Gastroesophageal sphincter (tissue), 4 donors: ENCODE measurements around the gene OR13D1. TPM values are rescaled to one million over a fixed set of nuclear protein-coding genes. Genes with fewer than 3 reads are reported as not detected.
"Not testable (repeated sequence)": the region's sequence is repeated elsewhere in the genome, so short reads cannot be mapped to it uniquely, and the experiment has no call there.

ENCODE experiments used
- ATAC-seq: fragments of 150-250 bp; one replicate; pipeline ENCODE4 v1.9.1; 2016; ENCODE audit warnings: mild to moderate bottlenecking, moderate library complexity
- H3K27ac ChIP-seq, 4 donors: fragments of 200-600 bp; sonication (generic) in 3 of 4; 1 replicate in 3 of 4; 2 replicates in 1 of 4; pipeline ENCODE4 v1.5.1; 2016 to 2019
- H3K27me3 ChIP-seq: fragments of 200-600 bp; sonication (generic); one replicate; pipeline ENCODE4 v1.5.1; 2019
- H3K36me3 ChIP-seq, 2 donors: fragments of 200-600 bp; sonication (generic); one replicate each; pipeline ENCODE4 v1.5.1; 2019; ENCODE audit warnings: control low read depth in 1 of 2
- H3K4me1 ChIP-seq, 3 donors: fragments of 200-600 bp; sonication (generic); 1 replicate in 2 of 3; 2 replicates in 1 of 3; pipeline ENCODE4 v1.5.1; 2016 to 2019; ENCODE audit warnings: control low read depth in 2 of 3
- H3K4me3 ChIP-seq, 2 donors: fragments of 200-600 bp; sonication (generic); one replicate each; pipeline ENCODE4 v1.5.1; 2019; ENCODE audit warnings: mild to moderate bottlenecking in 1 of 2, moderate library complexity in 1 of 2
- H3K9me3 ChIP-seq, 3 donors: fragments of 200-600 bp; sonication (generic); one replicate each; pipeline ENCODE4 v1.5.1; 2017 to 2019; ENCODE audit warnings: control low read depth in 2 of 3
- CTCF ChIP-seq, 4 experiments: fragments of 200-600 bp in 2 of 4; fragments of 450-650 bp in 2 of 4; sonication (generic) in 1 of 4; IDR thresholded peaks; one replicate each; pipeline ENCODE4 v1.5.1; 2017 to 2019; ENCODE audit warnings: antibody characterized with exemption in 4 of 4, mild to moderate bottlenecking in 2 of 4, moderate library complexity in 2 of 4
- EP300 ChIP-seq: sonication (generic); formaldehyde crosslinking; IDR thresholded peaks from one replicate; pipeline ENCODE4 v1.6.1; 2017; ENCODE audit warnings: antibody characterized with exemption, mild to moderate bottlenecking
- POLR2A ChIP-seq, 2 donors: fragments of 450-650 bp; IDR thresholded peaks; one replicate each; pipeline ENCODE4 v1.6.1; 2017; ENCODE audit warnings: antibody characterized with exemption in 2 of 2, mild to moderate bottlenecking in 2 of 2, moderate library complexity in 1 of 2
- POLR2AphosphoS5 ChIP-seq: sonication (generic); formaldehyde crosslinking; IDR thresholded peaks from one replicate; pipeline ENCODE4 v1.6.1; 2017; ENCODE audit warnings: antibody characterized with exemption
- WGBS, 2 donors: methylation state at CpG; one replicate each; pipeline ENCODE4 v1.1.5; 2018; ENCODE audit warnings: low coverage in 1 of 2; 5-methylcytosine and 5-hydroxymethylcytosine counted together
- total RNA-seq, 4 donors: library from RNA; depleted of rRNA; stranded (reverse); fragments of >200 nt; gene quantifications; one replicate each; pipeline ENCODE4 v1.1.0, GENCODE V29; 2016

Gene OR13D1
- total RNA-seq, 4 donors from 2014 or later = not detected

GRCh38 chr9:104700306-104700705, 6.0 kb downstream of the OR13D1 start:
- ATAC-seq = no peak
- H3K36me3 ChIP-seq = no peaks in the 10 kb centered on the region
- H3K27me3 ChIP-seq = no peaks in the 10 kb centered on the region
- WGBS, 2 donors = 88 to 89% methylated on average over 3 of the region's 3 CpGs
- TF ChIP-seq EP300 = no peak
- no peak for TF ChIP-seq POLR2A (IDR thresholded peaks at IDR 0.05)
- no peak for TF ChIP-seq CTCF (IDR thresholded peaks at IDR 0.05)
- TF ChIP-seq POLR2AphosphoS5 = no peak
- no peak overlapping the region for H3K4me3 ChIP-seq
- no peaks in the 10 kb centered on the region for H3K9me3 ChIP-seq
- H3K27ac ChIP-seq = no peak overlapping the region
- H3K4me1 ChIP-seq = no peaks in the 10 kb centered on the region

GRCh38 chr9:104708737-104709136, 14.4 kb downstream of the OR13D1 start:
- H3K27ac ChIP-seq = not testable (repeated sequence)
- WGBS, 2 donors = 60 to 63% methylated on average over 1 of the region's 1 CpG

GRCh38 chr9:104711604-104712003, 17.3 kb downstream of the OR13D1 start:
- H3K4me1 ChIP-seq = no peaks in the 10 kb centered on the region
- no peaks in the 10 kb centered on the region for H3K27me3 ChIP-seq
- no peaks in the 10 kb centered on the region for H3K9me3 ChIP-seq
- no peak for ATAC-seq
- H3K36me3 ChIP-seq = no peaks in the 10 kb centered on the region
- WGBS, 2 donors = 38 to 70% methylated on average over 2 to 3 of the region's 4 CpGs
- H3K27ac ChIP-seq = no peak overlapping the region
- no peak overlapping the region for H3K4me3 ChIP-seq
- no peak for TF ChIP-seq POLR2AphosphoS5
- no peak for TF ChIP-seq CTCF (IDR thresholded peaks at IDR 0.05)
- TF ChIP-seq EP300 = no peak

More at GRCh38 chr9:104708737-104709136, 14.4 kb downstream of the OR13D1 start:
- not testable (repeated sequence) for H3K9me3 ChIP-seq, H3K4me1 ChIP-seq, H3K36me3 ChIP-seq, ATAC-seq, H3K4me3 ChIP-seq, H3K27me3 ChIP-seq

DNA sequence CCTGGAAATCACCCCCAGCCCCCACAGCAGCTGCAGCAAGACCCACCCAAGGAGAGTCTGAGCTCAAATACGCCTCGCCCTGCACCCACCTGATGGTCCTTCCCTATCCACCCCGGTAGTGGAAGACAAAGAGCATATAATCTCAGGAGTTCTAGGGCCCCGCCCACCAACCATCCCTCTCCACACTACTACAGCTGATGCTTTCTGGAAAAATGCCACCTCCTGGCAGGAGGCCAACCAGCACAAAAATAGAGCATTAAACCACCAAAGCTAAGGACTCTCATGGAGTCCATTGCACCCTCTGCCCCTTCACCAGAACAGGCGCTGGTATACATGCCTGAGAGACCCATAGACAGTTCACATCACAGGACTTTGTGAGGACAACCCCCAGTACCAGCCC, 30.7 kb downstream of the OR13D1 start:
- Histone ChIP-seq H3K4me1 (no peaks in the 10 kb centered on the region), H3K4me3 (no peak overlapping the region), H3K36me3 (no peaks in the 10 kb centered on the region), H3K27ac (no peak overlapping the region), H3K9me3 (no peaks in the 10 kb centered on the region), H3K27me3 (no peaks in the 10 kb centered on the region)
- ATAC-seq = no peak
- TF ChIP-seq EP300 (no peak), POLR2AphosphoS5 (no peak), CTCF (IDR thresholded peaks at IDR 0.05) (no peak), POLR2A (IDR thresholded peaks at IDR 0.05) (no peak)
- WGBS, 2 donors = 82% methylated on average over 4 of the region's 5 CpGs; no CpG with 5 or more reads in 1 of the 2 donors

GRCh38 chr9:104738452-104738851, 44.1 kb downstream of the OR13D1 start:
- H3K36me3 ChIP-seq = no peaks in the 10 kb centered on the region
- H3K9me3 ChIP-seq = no peaks in the 10 kb centered on the region
- H3K4me1 ChIP-seq = no peaks in the 10 kb centered on the region
- H3K27me3 ChIP-seq = no peaks in the 10 kb centered on the region
- no peak for ATAC-seq
- H3K4me3 ChIP-seq = no peak overlapping the region
- no peak overlapping the region for H3K27ac ChIP-seq
- TF ChIP-seq CTCF (IDR thresholded peaks at IDR 0.05) (no peak), POLR2A (IDR thresholded peaks at IDR 0.05) (no peak), POLR2AphosphoS5 (no peak), EP300 (no peak)
- 70 to 76% methylated on average over 2 to 3 of the region's 3 CpGs for WGBS, 2 donors

- Histone ChIP-seq H3K36me3 (no peaks in the 10 kb centered on the region), H3K27ac (no peak overlapping the region), H3K9me3 (no peaks in the 10 kb centered on the region), H3K27me3 (no peaks in the 10 kb centered on the region), H3K4me3 (no peak overlapping the region), H3K4me1 (no peaks in the 10 kb centered on the region)
- TF ChIP-seq POLR2AphosphoS5 = no peak
- no peak for TF ChIP-seq CTCF (IDR thresholded peaks at IDR 0.05)
- TF ChIP-seq EP300 = no peak
- no peak for TF ChIP-seq POLR2A (IDR thresholded peaks at IDR 0.05)
- ATAC-seq = no peak
- 17 to 29% methylated on average over 1 of the region's 1 CpG for WGBS, 2 donors
Measured at GRCh38 chr9:104740621-104741020, 46.3 kb downstream of the OR13D1 start.
